Lower leg skin (tissue), 4 donors: Measurements from ENCODE around the gene HADHA. TPM values are rescaled to one million over a fixed set of nuclear protein-coding genes. Genes with fewer than 3 reads are reported as not detected.

Experiments used
- DNase-seq, 2 donors: peaks; one replicate each; pipeline ENCODE4 v3.0.0-alpha.2; 2019; ENCODE audit warnings: low spot score in 2 of 2
- H3K4me3 ChIP-seq: fragments of 200-600 bp; sonication (generic); 2 replicates; pipeline ENCODE4 v1.5.1; 2017; ENCODE audit warnings: mild to moderate bottlenecking, low read depth; ENCODE audit not compliant: poor library complexity, severe bottlenecking
- CTCF ChIP-seq, 3 donors: fragments of 450-650 bp; IDR thresholded peaks; one replicate each; pipeline ENCODE4 v1.5.1; 2016; ENCODE audit warnings: antibody characterized with exemption in 3 of 3, mild to moderate bottlenecking in 3 of 3, moderate library complexity in 2 of 3
- POLR2A ChIP-seq, 2 donors: fragments of 450-650 bp; IDR thresholded peaks; one replicate each; pipeline ENCODE4 v1.6.1; 2016 to 2017; ENCODE audit warnings: antibody characterized with exemption in 2 of 2, mild to moderate bottlenecking in 1 of 2, moderate library complexity in 1 of 2
- WGBS, 2 donors: methylation state at CpG; one replicate each; pipeline ENCODE4 v1.1.5; 2018; 5-methylcytosine and 5-hydroxymethylcytosine counted together
- intact Hi-C: fragments of 100-400 bp; cut with DNase I; formaldehyde crosslinking; loops from one replicate; pipeline ENCODE4 v1.15.0; 2023; ENCODE audit warnings: low total_unique reads
- total RNA-seq, 4 donors: library from RNA; depleted of rRNA; stranded (reverse); fragments of >200 nt; gene quantifications; one replicate each; pipeline ENCODE4 v1.1.0, GENCODE V29; 2016

HADHA gene
- total RNA-seq, 4 donors from 2014 or later = 125 to 170 (median 131) TPM

- H3K4me3 ChIP-seq = no peak overlapping the region
- TF ChIP-seq CTCF (IDR thresholded peaks at IDR 0.05) = no peak
- TF ChIP-seq POLR2A (IDR thresholded peaks at IDR 0.05) = no peak
- intact Hi-C loops = no loop called here
- DNase-seq = peak in 1 of 2 donors; percentile 84
- WGBS, 2 donors = 80 to 89% methylated on average over 16 of the region's 16 CpGs
Observed at GRCh38 chr2:26185954-26186770, 58.3 kb downstream of the HADHA start.

- 60 to 71% methylated on average over 20 of the region's 20 CpGs for WGBS, 2 donors
- intact Hi-C loops = no loop called here
- H3K4me3 ChIP-seq = peak overlapping the region; percentile 5
- no peak for DNase-seq
- no peak for TF ChIP-seq POLR2A (IDR thresholded peaks at IDR 0.05)
- TF ChIP-seq CTCF (IDR thresholded peaks at IDR 0.05) = no peak
Observed at GRCh38 chr2:26185304-26185928, 59.0 kb downstream of the HADHA start.

- 59 to 65% methylated on average over 80 to 86 of the region's 114 CpGs for WGBS, 2 donors
- TF ChIP-seq POLR2A (IDR thresholded peaks at IDR 0.05) (no peak), CTCF (IDR thresholded peaks at IDR 0.05) (no peak)
- H3K4me3 ChIP-seq = peak overlapping the region; percentile 5
- DNase-seq = peak in 1 of 2 donors; percentile 94
- intact Hi-C loops = no loop called here
Observed at GRCh38 chr2:26184555-26185303, 59.7 kb downstream of the HADHA start.

DNA sequence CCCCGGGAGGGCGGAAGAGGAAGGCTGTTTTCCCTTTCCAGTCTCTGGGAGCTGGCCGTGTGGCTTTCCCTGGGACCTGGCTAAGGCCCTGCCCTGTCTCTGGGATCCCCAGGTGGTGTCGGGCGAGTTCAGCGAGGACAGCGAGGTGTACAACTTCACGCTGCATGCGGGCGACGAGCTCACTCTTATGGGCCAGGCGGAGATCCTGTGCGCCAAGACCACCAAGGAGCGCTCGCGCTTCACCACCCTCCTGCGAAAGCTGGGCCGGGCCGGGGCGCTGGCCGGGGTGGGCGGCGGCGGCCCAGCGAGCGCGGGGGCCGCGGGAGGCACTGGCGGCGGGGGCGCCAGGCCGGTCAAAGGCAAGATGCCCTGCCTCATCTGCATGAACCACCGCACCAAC lies 60.3 kb downstream of the HADHA start:
- peak in 1 of 2 donors; percentile 84 for DNase-seq
- TF ChIP-seq POLR2A (IDR thresholded peaks at IDR 0.05) = no peak
- no peak for TF ChIP-seq CTCF (IDR thresholded peaks at IDR 0.05)
- 83 to 95% methylated on average over 32 to 34 of the region's 34 CpGs for WGBS, 2 donors
- no peak overlapping the region for H3K4me3 ChIP-seq
- intact Hi-C loops = no loop called here

DNA sequence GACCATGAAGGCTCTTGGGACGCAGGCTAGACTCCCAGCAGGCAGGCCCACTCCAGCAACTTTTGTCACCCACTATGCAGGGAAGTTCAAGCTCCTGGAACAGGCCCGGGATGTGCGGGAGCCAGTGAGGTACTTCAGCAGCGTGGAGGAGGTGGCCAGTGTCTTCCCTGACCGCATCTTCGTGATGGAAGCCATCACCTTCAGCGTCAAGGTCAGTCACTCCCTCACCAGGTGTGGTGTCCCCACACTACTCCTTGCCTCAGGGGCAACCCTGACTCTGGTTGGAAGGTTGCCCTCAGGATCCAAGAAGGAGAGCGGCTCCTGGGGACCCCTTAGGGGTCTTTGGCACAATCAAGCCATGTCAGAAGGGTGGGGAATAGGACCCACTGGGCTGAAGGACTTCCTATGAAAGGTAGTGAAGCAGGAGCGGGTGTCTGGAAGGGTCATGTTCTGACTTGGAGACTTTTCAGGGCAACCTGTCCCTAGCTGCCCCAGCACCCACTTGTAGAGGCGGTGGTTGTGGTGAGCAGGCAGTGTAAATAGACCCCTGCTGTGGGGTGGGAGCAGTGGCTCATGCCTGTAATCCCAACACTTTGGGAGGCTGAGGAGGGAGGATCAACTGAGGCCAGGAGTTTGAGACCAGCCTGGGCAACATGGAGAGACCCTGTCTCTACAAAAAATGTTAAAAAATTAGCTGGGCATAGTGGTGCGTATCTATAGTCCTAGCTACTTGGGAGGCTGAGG lies 61.4 kb downstream of the HADHA start:
- DNase-seq = peak in 1 of 2 donors; percentile 68
- TF ChIP-seq POLR2A (IDR thresholded peaks at IDR 0.05) = no peak
- TF ChIP-seq CTCF (IDR thresholded peaks at IDR 0.05) = no peak
- intact Hi-C loops = no loop called here
- 93 to 96% methylated on average over 11 of the region's 11 CpGs for WGBS, 2 donors
- no peak overlapping the region for H3K4me3 ChIP-seq
